ENCODE results near the gene MGMT. TPM values are rescaled to one million over a fixed set of nuclear protein-coding genes. Genes with fewer than 3 reads are reported as not detected.

Gene MGMT
- total RNA-seq, 1 experiment from 2014 or later = 0.61 TPM

GRCh38 chr10:129652521-129653201 is 185.6 kb downstream of the MGMT start:
- DNase-seq (ENCODE audit: low read depth) = no peak

- no peak for DNase-seq (ENCODE audit: low read depth)
Observed at GRCh38 chr10:129653428-129653827, 186.4 kb downstream of the MGMT start.

GRCh38 chr10:129653861-129654260 is 186.8 kb downstream of the MGMT start:
- no peak for DNase-seq (ENCODE audit: low read depth)

- DNase-seq (ENCODE audit: low read depth) = no peak
Observed at GRCh38 chr10:129654461-129654860, 187.4 kb downstream of the MGMT start.

- DNase-seq (ENCODE audit: low read depth) = no peak
Observed at GRCh38 chr10:129655007-129655678, 188.1 kb downstream of the MGMT start.

- no peak for DNase-seq (ENCODE audit: low read depth)
Observed at GRCh38 chr10:129655679-129656031, 188.6 kb downstream of the MGMT start.

- no peak for DNase-seq (ENCODE audit: low read depth)
Observed at GRCh38 chr10:129656642-129657041, 189.6 kb downstream of the MGMT start.

GRCh38 chr10:129657297-129658017 is 190.4 kb downstream of the MGMT start:
- DNase-seq (ENCODE audit: low read depth) = no peak

- peak; percentile 7 for DNase-seq (ENCODE audit: low read depth)
Observed at GRCh38 chr10:129658376-129659072, 191.5 kb downstream of the MGMT start.

- DNase-seq (ENCODE audit: low read depth) = no peak
Observed at GRCh38 chr10:129659508-129660268, 192.6 kb downstream of the MGMT start.

- no peak for DNase-seq (ENCODE audit: low read depth)
Observed at GRCh38 chr10:129660569-129660968, 193.5 kb downstream of the MGMT start.

- peak; percentile 30 for DNase-seq (ENCODE audit: low read depth)
Observed at GRCh38 chr10:129662426-129662825, 195.4 kb downstream of the MGMT start.

GRCh38 chr10:129670124-129670523 is 203.1 kb downstream of the MGMT start:
- no peak for DNase-seq (ENCODE audit: low read depth)

- DNase-seq (ENCODE audit: low read depth) = no peak
Observed at GRCh38 chr10:129673292-129673691, 206.3 kb downstream of the MGMT start.

- no peak for DNase-seq (ENCODE audit: low read depth)
Observed at GRCh38 chr10:129675027-129675769, 208.2 kb downstream of the MGMT start.

- no peak for DNase-seq (ENCODE audit: low read depth)
Observed at GRCh38 chr10:129676014-129676413, 209.0 kb downstream of the MGMT start.

- DNase-seq (ENCODE audit: low read depth) = no peak
Observed at GRCh38 chr10:129677377-129677927, 210.4 kb downstream of the MGMT start.

- no peak for DNase-seq (ENCODE audit: low read depth)
Observed at GRCh38 chr10:129678186-129678585, 211.1 kb downstream of the MGMT start.

- DNase-seq (ENCODE audit: low read depth) = no peak
Observed at GRCh38 chr10:129679207-129679606, 212.2 kb downstream of the MGMT start.

Measured in HT1080 (cell line).